ENCODE data around the gene TMEM273.

The TMEM273 gene

DNA sequence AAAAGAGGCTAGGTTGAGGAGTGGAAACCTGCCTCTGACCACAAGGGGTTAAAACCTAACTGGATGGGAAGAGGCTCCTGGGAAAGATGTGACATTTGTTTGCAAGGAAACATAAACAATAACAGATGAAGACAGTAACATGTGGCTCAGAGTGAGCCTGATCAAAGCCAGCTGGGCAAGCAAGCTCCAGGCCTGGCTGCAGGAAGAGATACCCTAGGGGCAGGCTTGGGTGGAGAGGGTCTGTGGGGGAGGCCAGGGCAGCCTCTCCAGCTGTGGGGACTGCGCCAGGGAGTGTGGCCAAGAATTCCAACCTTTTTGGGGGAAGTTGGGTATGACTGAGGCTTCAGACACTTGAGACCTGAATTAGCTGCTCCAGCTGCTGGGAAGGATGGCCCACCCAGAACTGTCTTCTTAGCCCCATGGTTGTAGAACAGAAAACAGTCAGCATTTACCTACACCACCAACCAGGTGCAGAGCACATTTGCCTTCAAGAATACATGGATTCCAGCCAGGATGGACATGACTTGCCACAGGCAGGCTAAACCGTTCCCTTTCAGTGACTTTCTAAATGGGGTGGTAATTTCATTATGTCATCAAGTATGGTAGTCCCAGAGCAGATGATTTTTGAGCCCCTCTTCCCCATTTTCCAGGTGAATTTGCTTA lies 44.0 kb downstream of the TMEM273 start:
- H3K27me3 ChIP-seq (ENCODE audit: control insufficient read depth, insufficient read depth, low read length): no peaks in the 10 kb centered on the region
- no peaks in the 10 kb centered on the region for H3K36me3 ChIP-seq (ENCODE audit: control insufficient read depth, low read depth, low read length)
- no peak overlapping the region for H3K9ac ChIP-seq (ENCODE audit: low read length)
- H3K4me1 ChIP-seq (ENCODE audit: control insufficient read depth, low read depth, low read length): peaks cover 14% of the 10 kb centered on the region
- H3K4me3 ChIP-seq (ENCODE audit: low read length): no peak overlapping the region
- no peaks in the 10 kb centered on the region for H3K9me3 ChIP-seq (ENCODE audit: control insufficient read depth, low read depth, low read length)
- H3K27ac ChIP-seq (ENCODE audit: low read length): no peak overlapping the region

- Histone ChIP-seq H3K27me3 (ENCODE audit: control insufficient read depth, insufficient read depth, low read length) (no peaks in the 10 kb centered on the region), H3K4me3 (ENCODE audit: low read length) (no peak overlapping the region), H3K36me3 (ENCODE audit: control insufficient read depth, low read depth, low read length) (no peaks in the 10 kb centered on the region), H3K9ac (ENCODE audit: low read length) (no peak overlapping the region), H3K9me3 (ENCODE audit: control insufficient read depth, low read depth, low read length) (no peaks in the 10 kb centered on the region), H3K4me1 (ENCODE audit: control insufficient read depth, low read depth, low read length) (peaks cover 14% of the 10 kb centered on the region), H3K27ac (ENCODE audit: low read length) (peak overlapping the region; percentile 18)
Observed at GRCh38 chr10:49143249-49143648, 44.9 kb downstream of the TMEM273 start.

DNA sequence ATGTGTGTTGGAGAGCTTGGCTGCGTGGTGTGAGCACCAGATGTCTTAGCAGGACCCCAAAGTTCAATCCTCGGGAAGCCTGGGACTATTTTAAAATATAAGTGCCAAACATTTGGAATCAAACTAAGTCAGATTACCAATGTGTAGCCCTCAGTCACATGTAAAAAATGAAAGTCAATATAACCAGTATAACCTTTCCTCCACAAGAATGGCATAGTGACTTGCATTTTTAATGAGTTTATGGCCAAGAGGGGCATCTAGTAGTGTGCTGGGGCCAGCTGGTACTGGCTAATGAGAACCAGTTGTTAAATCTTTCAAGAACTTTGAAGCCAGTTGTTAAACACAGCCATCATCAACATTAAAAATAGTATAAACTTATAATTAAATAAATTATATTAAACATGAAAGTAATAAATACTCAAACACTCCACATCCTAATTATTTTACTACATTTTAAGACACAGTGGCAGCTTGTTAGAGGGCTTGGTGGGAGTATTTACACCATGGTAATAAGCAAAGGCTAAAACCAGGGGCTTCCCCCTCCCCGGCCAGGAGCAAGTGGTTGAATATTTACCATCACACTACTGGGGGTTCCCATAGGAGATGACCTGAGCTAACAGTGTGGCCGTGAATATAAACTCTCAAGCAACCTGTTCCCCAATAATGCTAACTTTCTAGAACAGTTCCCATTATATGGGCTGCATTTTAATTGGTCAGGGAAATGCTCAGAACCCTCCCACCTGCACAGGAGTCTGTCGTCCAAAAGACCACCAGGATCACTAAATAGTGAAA lies 46.5 kb downstream of the TMEM273 start:
- Histone ChIP-seq H3K9me3 (ENCODE audit: control insufficient read depth, low read depth, low read length) (no peaks in the 10 kb centered on the region), H3K9ac (ENCODE audit: low read length) (no peak overlapping the region), H3K4me3 (ENCODE audit: low read length) (no peak overlapping the region), H3K27me3 (ENCODE audit: control insufficient read depth, insufficient read depth, low read length) (no peaks in the 10 kb centered on the region), H3K27ac (ENCODE audit: low read length) (no peak overlapping the region), H3K4me1 (ENCODE audit: control insufficient read depth, low read depth, low read length) (peaks cover 14% of the 10 kb centered on the region), H3K36me3 (ENCODE audit: control insufficient read depth, low read depth, low read length) (no peaks in the 10 kb centered on the region)

GRCh38 chr10:49140304-49141177 lies 47.6 kb downstream of the TMEM273 start:
- peaks cover 14% of the 10 kb centered on the region for H3K4me1 ChIP-seq (ENCODE audit: control insufficient read depth, low read depth, low read length)
- no peak overlapping the region for H3K9ac ChIP-seq (ENCODE audit: low read length)
- no peaks in the 10 kb centered on the region for H3K9me3 ChIP-seq (ENCODE audit: control insufficient read depth, low read depth, low read length)
- H3K27ac ChIP-seq (ENCODE audit: low read length): no peak overlapping the region
- H3K36me3 ChIP-seq (ENCODE audit: control insufficient read depth, low read depth, low read length): no peaks in the 10 kb centered on the region
- no peak overlapping the region for H3K4me3 ChIP-seq (ENCODE audit: low read length)
- H3K27me3 ChIP-seq (ENCODE audit: control insufficient read depth, insufficient read depth, low read length): no peaks in the 10 kb centered on the region

DNA sequence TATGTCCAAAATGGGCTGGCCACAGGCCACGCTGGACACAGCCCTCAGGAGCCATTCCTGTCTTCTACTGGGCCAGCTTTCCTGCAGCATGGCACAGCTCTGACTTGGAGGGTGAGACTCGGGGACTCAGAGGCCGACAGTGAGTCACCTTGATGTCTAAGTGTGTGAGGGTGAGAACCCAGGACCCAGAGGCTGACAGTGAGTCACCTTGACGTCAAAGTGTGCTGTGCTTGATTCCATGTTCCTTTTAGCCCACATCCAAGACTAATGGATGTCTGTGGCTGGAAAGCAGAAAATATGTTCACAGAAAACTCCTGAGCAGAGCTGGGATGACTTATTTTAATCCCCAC lies 48.4 kb downstream of the TMEM273 start:
- no peak overlapping the region for H3K27ac ChIP-seq (ENCODE audit: low read length)

DNA sequence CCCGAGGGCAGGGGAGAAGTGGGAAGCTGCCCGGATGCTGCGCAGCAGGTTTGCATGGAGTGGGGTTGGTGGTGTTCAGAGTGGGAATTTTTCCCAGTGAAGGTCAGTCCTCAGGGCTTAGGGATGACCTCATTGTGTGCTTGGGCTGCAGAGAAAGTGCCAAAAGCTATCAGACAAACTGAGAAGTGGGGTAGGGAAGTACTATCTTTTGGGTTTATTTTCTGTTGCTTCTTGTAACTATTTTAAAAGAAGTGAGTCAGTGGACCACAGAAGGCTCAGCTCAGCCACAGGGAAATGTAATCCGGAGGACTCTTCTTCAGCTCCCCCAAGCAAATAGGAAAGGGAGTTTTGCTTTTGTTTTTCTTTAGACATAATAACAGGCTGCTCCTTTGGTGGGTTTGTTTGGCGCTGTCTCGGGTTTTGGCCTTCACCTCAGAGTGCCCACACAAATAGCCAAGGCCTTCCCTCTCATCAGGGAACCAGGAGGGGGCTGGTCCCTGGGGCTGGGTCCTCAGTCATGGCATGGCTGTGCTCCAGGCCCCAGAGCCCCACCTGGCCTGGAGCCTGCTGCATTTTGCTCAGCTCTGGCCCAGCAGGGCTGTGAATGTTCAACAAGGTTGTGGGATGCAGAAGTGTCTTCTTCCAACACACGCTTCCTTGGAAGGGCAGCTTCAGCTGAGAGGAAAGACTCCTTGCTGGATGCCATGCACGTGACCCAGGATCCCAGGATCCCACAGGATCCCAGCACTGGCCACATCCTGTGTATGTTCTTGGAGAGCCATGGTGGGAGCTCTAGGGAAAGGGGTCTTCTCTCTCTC lies 49.0 kb downstream of the TMEM273 start:
- H3K36me3 ChIP-seq (ENCODE audit: control insufficient read depth, low read depth, low read length): no peaks in the 10 kb centered on the region
- no peak overlapping the region for H3K4me3 ChIP-seq (ENCODE audit: low read length)
- peaks cover 14% of the 10 kb centered on the region for H3K4me1 ChIP-seq (ENCODE audit: control insufficient read depth, low read depth, low read length)
- no peak overlapping the region for H3K27ac ChIP-seq (ENCODE audit: low read length)
- no peak overlapping the region for H3K9ac ChIP-seq (ENCODE audit: low read length)
- no peaks in the 10 kb centered on the region for H3K9me3 ChIP-seq (ENCODE audit: control insufficient read depth, low read depth, low read length)
- H3K27me3 ChIP-seq (ENCODE audit: control insufficient read depth, insufficient read depth, low read length): no peaks in the 10 kb centered on the region

More for the DNA sequence above, 48.4 kb downstream of the TMEM273 start:
- H3K4me3 ChIP-seq (ENCODE audit: low read length): no peak overlapping the region
- no peaks in the 10 kb centered on the region for H3K36me3 ChIP-seq (ENCODE audit: control insufficient read depth, low read depth, low read length)
- H3K9ac ChIP-seq (ENCODE audit: low read length): no peak overlapping the region
- peaks cover 14% of the 10 kb centered on the region for H3K4me1 ChIP-seq (ENCODE audit: control insufficient read depth, low read depth, low read length)
- H3K27me3 ChIP-seq (ENCODE audit: control insufficient read depth, insufficient read depth, low read length): no peaks in the 10 kb centered on the region
- H3K9me3 ChIP-seq (ENCODE audit: control insufficient read depth, low read depth, low read length): no peaks in the 10 kb centered on the region

DNA sequence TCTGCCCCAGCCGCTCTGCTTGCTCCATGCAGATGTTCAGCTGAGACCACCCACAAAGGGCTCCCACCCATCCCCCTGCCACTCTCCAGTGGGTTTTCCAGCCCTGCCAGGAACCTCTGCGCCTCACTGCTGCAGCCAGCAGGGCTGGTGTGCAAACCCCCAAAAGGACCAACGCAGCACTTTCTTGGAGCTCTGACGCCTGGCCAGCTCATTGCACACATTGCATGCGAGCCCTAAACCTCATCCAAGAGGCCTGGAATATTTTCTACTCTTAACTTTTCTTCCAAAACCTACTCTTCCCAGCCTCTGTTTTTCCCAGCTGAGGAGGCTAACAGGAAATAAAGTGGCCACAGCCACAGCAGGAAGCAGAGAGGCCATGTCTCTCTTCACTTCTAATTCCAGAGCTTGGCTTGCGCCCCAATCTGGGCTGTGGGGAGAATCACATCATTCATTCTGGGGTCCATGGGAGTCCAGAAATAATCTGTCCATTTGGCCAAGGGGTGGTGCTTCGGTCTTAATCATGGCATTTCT lies 49.8 kb downstream of the TMEM273 start:
- Histone ChIP-seq H3K9me3 (ENCODE audit: control insufficient read depth, low read depth, low read length) (no peaks in the 10 kb centered on the region), H3K4me1 (ENCODE audit: control insufficient read depth, low read depth, low read length) (peaks cover 10% of the 10 kb centered on the region), H3K4me3 (ENCODE audit: low read length) (no peak overlapping the region), H3K27ac (ENCODE audit: low read length) (no peak overlapping the region), H3K9ac (ENCODE audit: low read length) (no peak overlapping the region), H3K36me3 (ENCODE audit: control insufficient read depth, low read depth, low read length) (no peaks in the 10 kb centered on the region), H3K27me3 (ENCODE audit: control insufficient read depth, insufficient read depth, low read length) (no peaks in the 10 kb centered on the region)

DNA sequence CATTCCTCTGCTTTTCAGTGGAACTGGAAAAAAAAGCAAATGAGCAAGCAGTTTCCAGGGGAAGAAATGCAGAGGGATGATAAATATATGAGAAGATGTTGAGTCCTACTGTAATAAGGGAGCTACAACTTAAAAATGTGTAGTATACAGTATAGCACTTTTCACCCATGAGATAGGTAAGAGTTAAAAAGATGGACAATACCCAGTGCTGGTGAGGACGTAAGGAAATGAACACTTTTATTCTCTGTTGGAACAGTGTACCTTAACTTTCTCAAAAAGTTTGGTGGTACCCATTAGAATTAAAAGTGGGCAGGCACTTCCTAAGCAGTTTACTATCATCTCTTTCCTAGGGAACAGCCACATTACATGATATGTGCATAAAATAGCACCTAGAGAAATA lies 51.7 kb downstream of the TMEM273 start:
- Histone ChIP-seq H3K36me3 (ENCODE audit: control insufficient read depth, low read depth, low read length) (no peaks in the 10 kb centered on the region), H3K27ac (ENCODE audit: low read length) (no peak overlapping the region), H3K4me3 (ENCODE audit: low read length) (no peak overlapping the region), H3K9me3 (ENCODE audit: control insufficient read depth, low read depth, low read length) (no peaks in the 10 kb centered on the region), H3K27me3 (ENCODE audit: control insufficient read depth, insufficient read depth, low read length) (no peaks in the 10 kb centered on the region), H3K9ac (ENCODE audit: low read length) (no peak overlapping the region), H3K4me1 (ENCODE audit: control insufficient read depth, low read depth, low read length) (no peaks in the 10 kb centered on the region)

DNA sequence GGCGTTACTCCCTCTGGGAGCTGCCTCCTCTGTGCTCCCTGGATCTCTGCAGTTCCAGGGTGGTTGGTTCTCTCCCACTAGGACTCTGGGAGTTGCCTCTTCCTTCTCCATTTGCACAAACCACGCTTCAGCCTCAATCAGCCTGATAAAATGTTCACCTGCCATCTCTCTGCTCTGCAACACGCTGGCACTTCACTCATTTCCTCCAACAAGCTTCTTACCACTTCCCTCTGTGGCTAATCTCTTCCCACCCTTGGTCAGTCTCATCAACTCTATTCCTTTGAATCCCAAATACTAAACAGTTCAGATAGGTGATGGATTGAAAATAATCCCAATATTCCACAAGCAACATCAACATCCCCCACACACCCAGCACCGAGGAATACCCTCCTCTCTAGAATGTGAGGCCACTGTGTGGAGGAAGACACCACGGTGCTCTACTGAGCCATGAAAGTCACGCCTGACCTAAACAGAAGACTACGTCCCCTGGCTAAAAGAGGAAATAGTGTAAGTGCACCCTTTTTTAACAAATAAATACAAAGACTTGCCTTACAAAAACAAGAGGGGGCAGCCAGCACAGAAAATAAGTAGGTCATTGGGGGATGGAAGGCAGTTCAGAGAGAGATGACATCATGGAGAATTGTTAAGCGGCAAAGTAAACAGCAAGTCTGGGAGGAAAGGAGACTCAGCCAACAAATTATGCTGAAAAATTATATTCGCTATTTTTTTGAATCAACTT lies 52.4 kb downstream of the TMEM273 start:
- H3K27me3 ChIP-seq (ENCODE audit: control insufficient read depth, insufficient read depth, low read length): no peaks in the 10 kb centered on the region
- no peak overlapping the region for H3K27ac ChIP-seq (ENCODE audit: low read length)
- H3K9me3 ChIP-seq (ENCODE audit: control insufficient read depth, low read depth, low read length): no peaks in the 10 kb centered on the region
- no peaks in the 10 kb centered on the region for H3K36me3 ChIP-seq (ENCODE audit: control insufficient read depth, low read depth, low read length)
- H3K9ac ChIP-seq (ENCODE audit: low read length): no peak overlapping the region
- no peaks in the 10 kb centered on the region for H3K4me1 ChIP-seq (ENCODE audit: control insufficient read depth, low read depth, low read length)
- no peak overlapping the region for H3K4me3 ChIP-seq (ENCODE audit: low read length)

- no peak overlapping the region for H3K27ac ChIP-seq (ENCODE audit: low read length)
Observed at GRCh38 chr10:49134327-49134726, 53.9 kb downstream of the TMEM273 start.

More at GRCh38 chr10:49134327-49134726, 53.9 kb downstream of the TMEM273 start:
- H3K4me3 ChIP-seq (ENCODE audit: low read length): no peak overlapping the region
- H3K27me3 ChIP-seq (ENCODE audit: control insufficient read depth, insufficient read depth, low read length): no peaks in the 10 kb centered on the region
- H3K4me1 ChIP-seq (ENCODE audit: control insufficient read depth, low read depth, low read length): no peaks in the 10 kb centered on the region
- H3K9me3 ChIP-seq (ENCODE audit: control insufficient read depth, low read depth, low read length): no peaks in the 10 kb centered on the region
- no peaks in the 10 kb centered on the region for H3K36me3 ChIP-seq (ENCODE audit: control insufficient read depth, low read depth, low read length)
- H3K9ac ChIP-seq (ENCODE audit: low read length): no peak overlapping the region
